ENCODE data around the gene ZNF280B.
"Not testable (repeated sequence)": the region's sequence is repeated elsewhere in the genome, so short reads cannot be mapped to it uniquely, and the experiment has no call there.

The ZNF280B gene

GRCh38 chr22:22460635-22461034 is 47.9 kb downstream of the ZNF280B start:
- Histone ChIP-seq H3K36me3 (ENCODE audit: control insufficient read depth in 1 of 2, insufficient read depth in 2 of 2, low read length in 2 of 2) (no peaks in the 10 kb centered on the region), H3K27ac (ENCODE audit: low read length) (no peak overlapping the region), H3K4me1 (ENCODE audit: control insufficient read depth in 1 of 2, insufficient read depth in 2 of 2, low read length in 2 of 2) (peaks cover 0 to 4% of the 10 kb centered on the region in 2 donors), H3K4me3 (ENCODE audit: low read depth in 1 of 2, low read length in 2 of 2) (no peak overlapping the region), H3K9me3 (ENCODE audit: control insufficient read depth in 1 of 2, low read length in 2 of 2) (peaks cover 21 to 28% of the 10 kb centered on the region in 2 donors), H3K27me3 (ENCODE audit: low read depth, low read length) (peaks cover 7% of the 10 kb centered on the region)

GRCh38 chr22:22460060-22460459 is 48.5 kb downstream of the ZNF280B start:
- H3K4me1 ChIP-seq (ENCODE audit: control insufficient read depth in 1 of 2, insufficient read depth in 2 of 2, low read length in 2 of 2): peaks cover 0 to 4% of the 10 kb centered on the region in 2 donors
- peaks cover 7% of the 10 kb centered on the region for H3K27me3 ChIP-seq (ENCODE audit: low read depth, low read length)
- no peak overlapping the region for H3K27ac ChIP-seq (ENCODE audit: low read length)
- no peaks in the 10 kb centered on the region for H3K36me3 ChIP-seq (ENCODE audit: control insufficient read depth in 1 of 2, insufficient read depth in 2 of 2, low read length in 2 of 2)
- no peak overlapping the region for H3K4me3 ChIP-seq (ENCODE audit: low read depth in 1 of 2, low read length in 2 of 2)
- H3K9me3 ChIP-seq (ENCODE audit: control insufficient read depth in 1 of 2, low read length in 2 of 2): peaks cover 21 to 28% of the 10 kb centered on the region in 2 donors

- Histone ChIP-seq H3K4me3 (ENCODE audit: low read depth in 1 of 2, low read length in 2 of 2) (peak overlapping the region in 1 of 2 donors; percentile 17), H3K36me3 (ENCODE audit: control insufficient read depth in 1 of 2, insufficient read depth in 2 of 2, low read length in 2 of 2) (no peaks in the 10 kb centered on the region), H3K27me3 (ENCODE audit: low read depth, low read length) (peaks cover 7% of the 10 kb centered on the region), H3K27ac (ENCODE audit: low read length) (no peak overlapping the region), H3K9me3 (ENCODE audit: control insufficient read depth in 1 of 2, low read length in 2 of 2) (peaks cover 21 to 28% of the 10 kb centered on the region in 2 donors), H3K4me1 (ENCODE audit: control insufficient read depth in 1 of 2, insufficient read depth in 2 of 2, low read length in 2 of 2) (peaks cover 0 to 3% of the 10 kb centered on the region in 2 donors)
Measured at GRCh38 chr22:22458896-22459588, 49.5 kb downstream of the ZNF280B start.

- Histone ChIP-seq H3K36me3 (ENCODE audit: control insufficient read depth in 1 of 2, insufficient read depth in 2 of 2, low read length in 2 of 2) (no peaks in the 10 kb centered on the region), H3K27ac (ENCODE audit: low read length) (no peak overlapping the region), H3K4me1 (ENCODE audit: control insufficient read depth in 1 of 2, insufficient read depth in 2 of 2, low read length in 2 of 2) (no peaks in the 10 kb centered on the region), H3K27me3 (ENCODE audit: low read depth, low read length) (peaks cover 3% of the 10 kb centered on the region), H3K9me3 (ENCODE audit: control insufficient read depth in 1 of 2, low read length in 2 of 2) (peaks cover 21 to 33% of the 10 kb centered on the region in 2 donors), H3K4me3 (ENCODE audit: low read depth in 1 of 2, low read length in 2 of 2) (no peak overlapping the region)
Measured at GRCh38 chr22:22458387-22458786, 50.2 kb downstream of the ZNF280B start.

- H3K27ac ChIP-seq (ENCODE audit: low read length): no peak overlapping the region
- no peak overlapping the region for H3K4me3 ChIP-seq (ENCODE audit: low read depth in 1 of 2, low read length in 2 of 2)
- H3K36me3 ChIP-seq (ENCODE audit: control insufficient read depth in 1 of 2, insufficient read depth in 2 of 2, low read length in 2 of 2): no peaks in the 10 kb centered on the region
- H3K4me1 ChIP-seq (ENCODE audit: control insufficient read depth in 1 of 2, insufficient read depth in 2 of 2, low read length in 2 of 2): no peaks in the 10 kb centered on the region
- no peaks in the 10 kb centered on the region for H3K27me3 ChIP-seq (ENCODE audit: low read depth, low read length)
- peaks cover 15 to 37% of the 10 kb centered on the region in 2 donors for H3K9me3 ChIP-seq (ENCODE audit: control insufficient read depth in 1 of 2, low read length in 2 of 2)
Measured at GRCh38 chr22:22454997-22455396, 53.5 kb downstream of the ZNF280B start.

GRCh38 chr22:22452996-22453686 is 55.4 kb downstream of the ZNF280B start:
- H3K27me3 ChIP-seq (ENCODE audit: low read depth, low read length): no peaks in the 10 kb centered on the region
- H3K27ac ChIP-seq (ENCODE audit: low read length): no peak overlapping the region
- no peaks in the 10 kb centered on the region for H3K36me3 ChIP-seq (ENCODE audit: control insufficient read depth in 1 of 2, insufficient read depth in 2 of 2, low read length in 2 of 2)
- H3K4me1 ChIP-seq (ENCODE audit: control insufficient read depth in 1 of 2, insufficient read depth in 2 of 2, low read length in 2 of 2): no peaks in the 10 kb centered on the region
- H3K4me3 ChIP-seq (ENCODE audit: low read depth in 1 of 2, low read length in 2 of 2): no peak overlapping the region
- H3K9me3 ChIP-seq (ENCODE audit: control insufficient read depth in 1 of 2, low read length in 2 of 2): peaks cover 4 to 19% of the 10 kb centered on the region in 2 donors

- H3K27me3 ChIP-seq (ENCODE audit: low read depth, low read length): no peaks in the 10 kb centered on the region
- no peak overlapping the region for H3K27ac ChIP-seq (ENCODE audit: low read length)
- H3K4me3 ChIP-seq (ENCODE audit: low read depth in 1 of 2, low read length in 2 of 2): no peak overlapping the region
- no peaks in the 10 kb centered on the region for H3K36me3 ChIP-seq (ENCODE audit: control insufficient read depth in 1 of 2, insufficient read depth in 2 of 2, low read length in 2 of 2)
- H3K4me1 ChIP-seq (ENCODE audit: control insufficient read depth in 1 of 2, insufficient read depth in 2 of 2, low read length in 2 of 2): no peaks in the 10 kb centered on the region
- H3K9me3 ChIP-seq (ENCODE audit: control insufficient read depth in 1 of 2, low read length in 2 of 2): peaks cover 4 to 12% of the 10 kb centered on the region in 2 donors
Measured at GRCh38 chr22:22452211-22452610, 56.3 kb downstream of the ZNF280B start.

- Histone ChIP-seq H3K4me3 (ENCODE audit: low read depth in 1 of 2, low read length in 2 of 2) (no peak overlapping the region), H3K9me3 (ENCODE audit: control insufficient read depth in 1 of 2, low read length in 2 of 2) (peaks cover 0 to 12% of the 10 kb centered on the region in 2 donors), H3K27ac (ENCODE audit: low read length) (no peak overlapping the region), H3K36me3 (ENCODE audit: control insufficient read depth in 1 of 2, insufficient read depth in 2 of 2, low read length in 2 of 2) (no peaks in the 10 kb centered on the region), H3K27me3 (ENCODE audit: low read depth, low read length) (no peaks in the 10 kb centered on the region), H3K4me1 (ENCODE audit: control insufficient read depth in 1 of 2, insufficient read depth in 2 of 2, low read length in 2 of 2) (no peaks in the 10 kb centered on the region)
Measured at GRCh38 chr22:22450343-22450839, 58.2 kb downstream of the ZNF280B start.

- Histone ChIP-seq H3K4me1 (ENCODE audit: control insufficient read depth in 1 of 2, insufficient read depth in 2 of 2, low read length in 2 of 2) (no peaks in the 10 kb centered on the region), H3K9me3 (ENCODE audit: control insufficient read depth in 1 of 2, low read length in 2 of 2) (peaks cover 0 to 15% of the 10 kb centered on the region in 2 donors), H3K27me3 (ENCODE audit: low read depth, low read length) (no peaks in the 10 kb centered on the region), H3K36me3 (ENCODE audit: control insufficient read depth in 1 of 2, insufficient read depth in 2 of 2, low read length in 2 of 2) (no peaks in the 10 kb centered on the region), H3K4me3 (ENCODE audit: low read depth in 1 of 2, low read length in 2 of 2) (no peak overlapping the region), H3K27ac (ENCODE audit: low read length) (no peak overlapping the region)
Measured at GRCh38 chr22:22449819-22450218, 58.7 kb downstream of the ZNF280B start.

GRCh38 chr22:22446517-22446916 is 62.0 kb downstream of the ZNF280B start:
- Histone ChIP-seq H3K4me3 (ENCODE audit: low read depth in 1 of 2, low read length in 2 of 2) (no peak overlapping the region), H3K27ac (ENCODE audit: low read length) (no peak overlapping the region), H3K27me3 (ENCODE audit: low read depth, low read length) (no peaks in the 10 kb centered on the region), H3K4me1 (ENCODE audit: control insufficient read depth in 1 of 2, insufficient read depth in 2 of 2, low read length in 2 of 2) (no peaks in the 10 kb centered on the region), H3K36me3 (ENCODE audit: control insufficient read depth in 1 of 2, insufficient read depth in 2 of 2, low read length in 2 of 2) (no peaks in the 10 kb centered on the region), H3K9me3 (ENCODE audit: control insufficient read depth in 1 of 2, low read length in 2 of 2) (peaks cover 0 to 12% of the 10 kb centered on the region in 2 donors)

- H3K27ac ChIP-seq (ENCODE audit: low read length); H3K36me3 ChIP-seq (ENCODE audit: control insufficient read depth in 1 of 2, insufficient read depth in 2 of 2, low read length in 2 of 2); H3K27me3 ChIP-seq (ENCODE audit: low read depth, low read length); H3K4me1 ChIP-seq (ENCODE audit: control insufficient read depth in 1 of 2, insufficient read depth in 2 of 2, low read length in 2 of 2); H3K4me3 ChIP-seq (ENCODE audit: low read depth in 1 of 2, low read length in 2 of 2): not testable (repeated sequence)
- peaks cover 0 to 12% of the 10 kb centered on the region in 2 donors for H3K9me3 ChIP-seq (ENCODE audit: control insufficient read depth in 1 of 2, low read length in 2 of 2)
Measured at GRCh38 chr22:22444007-22444589, 64.4 kb downstream of the ZNF280B start.
